GM12873 (cell line): Measurements from ENCODE around the gene PDE1C.

Source experiments
- TF ChIP-seq, protein P1 (sequence below): IDR thresholded peaks from 2 replicates; pipeline ENCODE4 v1.5.1; 2012; ENCODE audit warnings: low read depth, mild to moderate bottlenecking, moderate library complexity, low read length, control low read depth; ENCODE audit not compliant: insufficient read depth; ENCODE audit errors: missing control alignments

PDE1C gene

DNA sequence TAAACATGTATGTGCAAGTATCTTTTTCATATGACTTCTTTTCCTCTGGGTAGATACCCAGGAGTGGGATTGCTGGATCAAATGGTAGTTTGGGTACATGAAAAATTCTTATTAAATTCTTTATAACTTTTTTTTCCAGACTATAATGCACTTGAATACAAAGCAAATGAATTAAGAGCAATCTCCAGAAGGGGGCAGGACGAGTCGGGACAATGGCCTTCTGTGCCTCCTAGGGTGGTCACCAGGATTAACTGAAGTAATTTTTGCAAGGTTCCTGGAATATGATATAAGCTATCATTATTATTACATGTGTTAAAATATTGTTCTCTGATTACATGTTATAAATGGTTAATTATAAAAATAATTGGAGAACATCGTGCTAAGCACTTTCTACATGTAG is 256.0 kb downstream of the PDE1C start:
- TF ChIP-seq, protein P1, sequence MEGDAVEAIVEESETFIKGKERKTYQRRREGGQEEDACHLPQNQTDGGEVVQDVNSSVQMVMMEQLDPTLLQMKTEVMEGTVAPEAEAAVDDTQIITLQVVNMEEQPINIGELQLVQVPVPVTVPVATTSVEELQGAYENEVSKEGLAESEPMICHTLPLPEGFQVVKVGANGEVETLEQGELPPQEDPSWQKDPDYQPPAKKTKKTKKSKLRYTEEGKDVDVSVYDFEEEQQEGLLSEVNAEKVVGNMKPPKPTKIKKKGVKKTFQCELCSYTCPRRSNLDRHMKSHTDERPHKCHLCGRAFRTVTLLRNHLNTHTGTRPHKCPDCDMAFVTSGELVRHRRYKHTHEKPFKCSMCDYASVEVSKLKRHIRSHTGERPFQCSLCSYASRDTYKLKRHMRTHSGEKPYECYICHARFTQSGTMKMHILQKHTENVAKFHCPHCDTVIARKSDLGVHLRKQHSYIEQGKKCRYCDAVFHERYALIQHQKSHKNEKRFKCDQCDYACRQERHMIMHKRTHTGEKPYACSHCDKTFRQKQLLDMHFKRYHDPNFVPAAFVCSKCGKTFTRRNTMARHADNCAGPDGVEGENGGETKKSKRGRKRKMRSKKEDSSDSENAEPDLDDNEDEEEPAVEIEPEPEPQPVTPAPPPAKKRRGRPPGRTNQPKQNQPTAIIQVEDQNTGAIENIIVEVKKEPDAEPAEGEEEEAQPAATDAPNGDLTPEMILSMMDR, result peak; percentile 9

DNA sequence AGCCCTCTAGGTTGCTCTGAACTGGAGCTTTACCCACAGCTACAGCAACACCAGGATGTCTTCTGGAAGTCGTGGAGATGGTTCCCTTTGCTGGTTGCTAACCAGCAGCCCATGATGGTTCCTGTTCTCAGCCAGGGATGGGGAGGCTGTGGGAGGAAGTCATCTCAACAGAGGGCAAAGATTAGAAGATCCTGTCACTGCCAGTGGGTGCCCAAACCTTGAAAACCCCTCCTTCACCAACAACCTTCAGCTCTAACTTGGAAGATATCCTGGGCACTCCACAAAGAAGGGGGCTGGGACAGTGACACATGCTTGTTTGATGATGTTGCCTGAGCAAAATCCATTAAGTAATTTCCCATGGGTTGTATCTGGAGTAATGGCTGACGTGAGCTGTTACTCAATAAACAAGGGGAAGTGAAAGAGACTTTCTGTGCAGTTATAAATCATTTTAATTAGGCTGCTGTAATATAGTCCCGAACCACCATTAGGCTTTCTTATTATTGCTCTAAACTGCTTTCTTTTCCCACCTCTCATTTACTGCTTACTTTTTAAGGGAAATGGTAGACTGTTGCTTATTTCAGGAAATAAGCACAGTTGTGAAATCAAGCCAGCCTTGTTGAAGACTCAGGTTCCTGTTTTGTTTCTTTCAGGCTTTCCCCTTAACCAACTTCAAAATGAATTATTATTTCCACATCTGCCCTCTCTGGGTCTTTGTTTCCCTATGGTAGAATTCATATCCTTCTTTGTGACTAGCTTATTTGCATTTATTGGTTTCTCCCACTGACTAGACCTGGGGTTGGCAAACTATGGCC is 258.4 kb downstream of the PDE1C start:
- TF ChIP-seq, protein P1, result no peak

DNA sequence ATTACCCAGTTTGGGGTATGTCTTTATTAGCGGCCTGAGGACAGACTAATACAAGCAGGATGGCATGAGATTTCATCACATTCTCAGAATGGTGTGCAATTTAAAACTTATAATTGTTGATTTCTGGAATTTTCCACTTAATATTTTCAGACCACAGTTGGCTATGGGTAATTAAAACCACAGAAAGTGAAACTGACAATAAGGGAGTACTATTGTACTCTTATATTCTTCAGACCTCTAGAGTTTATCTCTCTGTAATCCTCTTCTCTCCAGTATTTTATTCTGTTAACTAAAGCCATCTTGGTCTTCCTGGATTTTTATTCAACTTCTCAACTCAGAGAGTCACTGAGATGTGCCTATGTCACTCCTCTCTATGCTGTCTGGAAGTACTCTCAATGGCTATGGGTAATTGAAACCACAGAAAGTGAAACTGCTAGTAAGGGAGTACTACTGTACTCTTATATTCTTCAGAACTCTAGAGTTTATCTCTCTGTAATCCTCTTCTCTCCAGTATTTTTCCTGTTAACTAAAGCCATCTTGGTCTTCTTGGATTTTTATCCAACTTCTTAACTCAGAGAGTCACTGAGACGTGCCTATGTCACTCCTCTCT is 264.9 kb downstream of the PDE1C start:
- TF ChIP-seq, protein P1, result no peak

DNA sequence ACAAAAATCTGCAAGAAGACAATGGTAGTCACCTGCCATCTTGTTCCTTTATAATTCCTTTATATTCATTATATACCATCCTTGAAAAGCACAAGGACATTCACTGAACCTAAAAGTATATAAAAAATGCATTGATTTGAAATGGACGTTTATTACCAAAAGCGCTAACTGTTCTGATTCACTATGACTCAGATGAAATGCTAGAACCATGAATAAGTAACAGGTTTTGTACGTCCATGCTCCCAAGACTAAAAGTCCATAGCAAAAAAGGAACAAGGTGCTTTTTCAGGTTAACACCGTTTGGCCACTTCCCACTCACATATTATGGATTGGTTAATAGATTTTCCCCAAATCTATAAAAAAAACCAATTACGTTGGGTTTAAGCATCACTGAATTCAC is 273.8 kb downstream of the PDE1C start:
- TF ChIP-seq, protein P1, result no peak

DNA sequence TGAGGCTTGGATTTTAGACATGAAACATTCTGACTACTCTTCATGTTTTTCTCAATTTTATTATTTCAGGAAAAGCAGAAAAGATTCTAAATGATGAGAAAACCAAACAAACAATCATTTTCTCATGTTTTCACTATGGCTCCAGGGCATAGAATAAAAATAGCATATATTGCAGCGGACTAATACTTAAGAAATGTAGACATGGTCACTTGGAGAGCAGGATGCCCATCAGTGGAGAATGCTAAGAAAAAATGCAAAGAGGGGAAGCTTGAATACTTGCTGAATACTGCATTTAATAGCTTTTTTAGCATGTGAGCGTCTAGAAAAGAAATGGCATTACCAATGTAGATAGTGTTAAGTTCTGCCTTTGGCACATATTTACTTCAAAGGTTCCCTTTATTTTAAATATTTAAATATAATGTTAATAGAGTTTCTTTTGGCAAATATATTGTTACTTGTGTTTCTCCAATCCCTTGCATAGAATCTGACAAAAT is 275.3 kb downstream of the PDE1C start:
- TF ChIP-seq, protein P1, result no peak

DNA sequence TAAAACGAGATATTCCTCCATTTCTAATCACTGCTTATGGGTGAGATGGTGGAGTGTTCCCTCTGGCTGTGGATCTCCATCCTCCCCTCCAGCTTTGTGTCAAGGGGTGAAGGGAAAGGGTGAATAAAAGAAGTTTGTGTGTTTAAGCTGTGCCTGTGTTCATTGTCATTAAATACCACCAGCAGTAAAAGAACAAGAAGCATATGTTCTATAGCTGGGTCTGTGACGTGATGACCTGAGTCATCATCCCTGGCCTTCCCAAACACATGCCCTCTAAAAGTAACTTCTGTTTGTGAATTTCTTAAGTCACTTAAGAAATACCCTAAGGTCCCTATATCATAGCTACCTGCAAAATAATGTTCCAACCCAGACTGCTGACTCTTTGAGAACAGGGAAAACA is 278.3 kb downstream of the PDE1C start:
- TF ChIP-seq, protein P1, result no peak

DNA sequence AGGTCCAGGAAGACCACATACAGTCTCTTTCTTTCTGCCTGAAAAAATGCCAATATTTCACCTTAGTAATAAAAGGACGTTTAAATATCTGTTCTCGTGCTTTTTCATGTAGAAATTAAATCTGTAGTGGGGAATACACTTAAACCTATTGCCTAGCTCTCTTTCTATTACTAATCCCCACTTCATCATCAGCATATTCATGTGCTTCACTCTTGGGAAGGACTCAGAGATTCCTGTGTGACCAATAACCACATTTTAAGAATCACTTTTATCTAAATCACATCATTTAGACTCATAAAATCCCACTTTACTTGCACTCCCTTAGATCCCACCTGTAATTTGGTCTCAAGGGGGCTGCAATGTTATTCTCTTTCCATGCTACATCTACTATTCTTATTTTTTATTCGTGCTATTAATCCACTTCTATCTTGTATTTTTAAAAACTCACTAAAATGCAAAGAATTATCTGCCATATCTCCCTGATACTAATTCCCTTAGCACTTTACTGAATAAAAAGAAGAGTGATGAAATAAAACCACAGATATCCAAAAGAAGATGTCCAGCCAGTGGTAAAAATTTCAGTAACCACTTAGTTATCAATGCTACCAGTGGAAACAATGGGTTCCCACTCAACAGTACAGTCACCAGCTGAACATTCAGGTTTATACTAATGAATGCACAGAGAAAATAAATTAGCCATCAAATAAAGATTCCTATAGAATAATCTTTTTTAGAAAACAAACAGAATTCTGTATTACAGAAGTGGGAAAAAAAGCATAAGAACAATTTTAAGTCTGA is 281.1 kb downstream of the PDE1C start:
- TF ChIP-seq, protein P1, result no peak
